ENCODE results near the gene CSMD2.

- TF ChIP-seq CTCF (conservative IDR thresholded peaks at IDR 0.05 in 1 of 2, IDR thresholded peaks at IDR 0.05 in 1 of 2; ENCODE audit: low read depth in 1 of 2, low read length in 2 of 2): no peak
- TF ChIP-seq EZH2 (IDR thresholded peaks at IDR 0.05; ENCODE audit: low read length, missing control alignments): no peak
Measured at GRCh38 chr1:33715195-33715811, 449.7 kb downstream of the CSMD2 start.
